DMS79 treated with DMSO at 0.1 percent for 48 hours (cell line): ENCODE data around the gene APOL3.
"Not testable (repeated sequence)": the region's sequence is repeated elsewhere in the genome, so short reads cannot be mapped to it uniquely, and the experiment has no call there.

Experiments used
- DNase-seq: peaks from one replicate; lab custom pipeline; 2025; lab: John Stamatoyannopoulos, UW

APOL3 gene

GRCh38 chr22:36100908-36101307 lies 59.6 kb downstream of the APOL3 start:
- not testable (repeated sequence) for DNase-seq

GRCh38 chr22:36100134-36100824 lies 60.3 kb downstream of the APOL3 start:
- DNase-seq, result no peak

- not testable (repeated sequence) for DNase-seq
Measured at GRCh38 chr22:36099561-36099960, 61.0 kb downstream of the APOL3 start.

GRCh38 chr22:36097880-36098279 lies 62.7 kb downstream of the APOL3 start:
- DNase-seq, result no peak

GRCh38 chr22:36090772-36091171 lies 69.8 kb downstream of the APOL3 start:
- not testable (repeated sequence) for DNase-seq
